Measurements from ENCODE around the gene PLA2G2D. TPM values are rescaled to one million over a fixed set of nuclear protein-coding genes. Genes with fewer than 3 reads are reported as not detected.
A peak's percentile ranks its signal among the peaks of the same experiment; 100 is the strongest.

The PLA2G2D gene
- total RNA-seq, 4 donors from 2014 or later: not detected

DNA sequence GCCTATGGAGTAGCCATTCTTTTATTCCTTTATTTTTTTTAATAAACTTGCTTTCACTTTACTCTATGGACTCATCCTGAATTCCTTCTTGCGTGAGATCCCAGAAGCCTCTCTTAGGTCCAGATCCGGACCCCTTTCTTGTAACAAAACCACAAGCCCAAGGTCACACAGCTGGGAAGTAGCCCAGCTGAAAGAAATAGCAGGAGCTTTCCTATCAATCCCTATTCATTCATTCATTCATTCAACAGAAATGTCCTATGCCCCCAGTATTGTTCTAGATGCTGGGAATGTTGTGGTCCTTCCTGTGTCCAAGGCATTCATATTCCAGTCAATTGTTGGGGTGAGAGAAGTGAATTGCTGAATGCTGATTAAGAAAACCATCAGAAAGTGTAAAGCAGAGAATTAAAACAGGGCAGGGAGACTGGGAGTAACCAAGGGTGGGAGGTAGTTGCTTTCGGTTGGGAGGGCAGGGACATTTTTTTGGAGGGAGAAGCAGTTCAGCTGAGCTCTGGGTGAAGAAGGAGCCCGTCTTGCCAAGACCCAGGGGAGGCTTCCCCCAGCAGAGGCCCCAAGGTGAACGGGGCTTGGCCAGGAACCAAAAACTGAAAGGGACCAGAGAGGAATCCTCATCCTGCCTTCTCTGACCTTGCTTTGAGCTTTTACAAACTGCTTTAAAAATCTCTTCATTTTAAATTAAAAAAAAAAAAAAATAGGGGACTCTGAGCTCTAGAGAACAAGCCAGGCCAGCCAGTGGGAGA is 10.8 kb downstream of the PLA2G2D start:
- H3K27me3 ChIP-seq: peaks cover 1% of the 10 kb centered on the region
- H3K36me3 ChIP-seq: no peaks in the 10 kb centered on the region
- 56 to 63% methylated on average over 3 to 5 of the region's 5 CpGs for WGBS, 2 donors (ENCODE audit: low coverage in 1 of 2)
- no peak overlapping the region for H3K4me3 ChIP-seq
- H3K9me3 ChIP-seq: no peaks in the 10 kb centered on the region
- TF ChIP-seq POLR2AphosphoS5 (IDR thresholded peaks at IDR 0.05) (no peak), POLR2A (IDR thresholded peaks at IDR 0.05) (no peak), EP300 (IDR thresholded peaks at IDR 0.05) (no peak)
- TF ChIP-seq, protein P1, sequence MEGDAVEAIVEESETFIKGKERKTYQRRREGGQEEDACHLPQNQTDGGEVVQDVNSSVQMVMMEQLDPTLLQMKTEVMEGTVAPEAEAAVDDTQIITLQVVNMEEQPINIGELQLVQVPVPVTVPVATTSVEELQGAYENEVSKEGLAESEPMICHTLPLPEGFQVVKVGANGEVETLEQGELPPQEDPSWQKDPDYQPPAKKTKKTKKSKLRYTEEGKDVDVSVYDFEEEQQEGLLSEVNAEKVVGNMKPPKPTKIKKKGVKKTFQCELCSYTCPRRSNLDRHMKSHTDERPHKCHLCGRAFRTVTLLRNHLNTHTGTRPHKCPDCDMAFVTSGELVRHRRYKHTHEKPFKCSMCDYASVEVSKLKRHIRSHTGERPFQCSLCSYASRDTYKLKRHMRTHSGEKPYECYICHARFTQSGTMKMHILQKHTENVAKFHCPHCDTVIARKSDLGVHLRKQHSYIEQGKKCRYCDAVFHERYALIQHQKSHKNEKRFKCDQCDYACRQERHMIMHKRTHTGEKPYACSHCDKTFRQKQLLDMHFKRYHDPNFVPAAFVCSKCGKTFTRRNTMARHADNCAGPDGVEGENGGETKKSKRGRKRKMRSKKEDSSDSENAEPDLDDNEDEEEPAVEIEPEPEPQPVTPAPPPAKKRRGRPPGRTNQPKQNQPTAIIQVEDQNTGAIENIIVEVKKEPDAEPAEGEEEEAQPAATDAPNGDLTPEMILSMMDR (IDR thresholded peaks at IDR 0.05): no peak
- ATAC-seq: no peak
- no peaks in the 10 kb centered on the region for H3K4me1 ChIP-seq
- no peak overlapping the region for H3K27ac ChIP-seq

DNA sequence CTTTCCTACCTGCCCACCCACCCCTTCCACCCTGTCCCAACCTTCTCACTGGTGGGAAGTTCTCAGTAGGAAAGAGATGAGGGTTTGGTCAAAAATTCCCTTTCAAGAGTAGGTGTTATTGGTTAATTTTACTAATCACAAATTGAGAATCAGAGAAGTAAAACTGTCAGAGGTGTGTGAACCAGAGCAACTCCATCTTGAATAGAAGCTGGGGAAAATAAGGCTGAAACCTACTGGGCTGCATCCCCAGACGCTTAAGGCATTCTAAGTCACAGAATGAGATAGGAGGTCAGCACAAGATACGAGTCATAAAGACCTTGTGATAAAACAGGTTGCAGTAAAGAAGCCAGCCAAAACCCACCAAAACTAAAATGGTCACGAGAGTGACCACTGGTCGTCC is 11.5 kb downstream of the PLA2G2D start:
- no peaks in the 10 kb centered on the region for H3K36me3 ChIP-seq
- no peaks in the 10 kb centered on the region for H3K4me1 ChIP-seq
- H3K4me3 ChIP-seq: no peak overlapping the region
- H3K27ac ChIP-seq: no peak overlapping the region
- 61 to 69% methylated on average over 4 of the region's 4 CpGs for WGBS, 2 donors (ENCODE audit: low coverage in 1 of 2)
- no peaks in the 10 kb centered on the region for H3K9me3 ChIP-seq
- no peak for ATAC-seq
- no peaks in the 10 kb centered on the region for H3K27me3 ChIP-seq
- no peak for TF ChIP-seq POLR2A (IDR thresholded peaks at IDR 0.05)
- TF ChIP-seq, protein P1 (IDR thresholded peaks at IDR 0.05): no peak
- TF ChIP-seq POLR2AphosphoS5 (IDR thresholded peaks at IDR 0.05): no peak
- no peak for TF ChIP-seq EP300 (IDR thresholded peaks at IDR 0.05)

DNA sequence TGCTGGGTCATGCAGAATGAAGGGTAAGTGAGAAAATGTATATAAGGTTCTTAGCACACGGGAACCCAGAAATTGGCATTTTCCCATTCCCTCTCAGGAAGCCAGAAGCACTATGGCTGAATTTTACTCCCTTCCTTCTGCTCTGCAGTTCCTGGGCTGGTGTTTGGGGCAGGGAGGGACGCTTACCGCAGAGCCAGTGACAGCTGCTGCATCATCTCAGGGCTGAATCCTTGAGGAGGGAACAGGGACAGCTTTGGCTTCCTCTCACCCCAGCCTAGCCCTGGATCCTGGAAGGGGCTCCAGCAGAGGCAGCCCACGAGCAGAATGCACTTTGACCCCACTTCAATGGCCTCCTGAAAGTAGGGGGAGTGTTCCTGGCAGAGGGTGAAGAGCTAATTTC is 12.0 kb downstream of the PLA2G2D start:
- WGBS, 2 donors (ENCODE audit: low coverage in 1 of 2): 50% methylated on average over 1 of the region's 4 CpGs; no CpG with 5 or more reads in 1 of the 2 donors
- Histone ChIP-seq H3K27ac (no peak overlapping the region), H3K4me1 (no peaks in the 10 kb centered on the region), H3K36me3 (no peaks in the 10 kb centered on the region), H3K9me3 (no peaks in the 10 kb centered on the region), H3K4me3 (no peak overlapping the region), H3K27me3 (no peaks in the 10 kb centered on the region)
- ATAC-seq: no peak
- TF ChIP-seq, protein P1 (IDR thresholded peaks at IDR 0.05): no peak
- TF ChIP-seq POLR2AphosphoS5 (IDR thresholded peaks at IDR 0.05) (no peak), POLR2A (IDR thresholded peaks at IDR 0.05) (no peak), EP300 (IDR thresholded peaks at IDR 0.05) (no peak)

DNA sequence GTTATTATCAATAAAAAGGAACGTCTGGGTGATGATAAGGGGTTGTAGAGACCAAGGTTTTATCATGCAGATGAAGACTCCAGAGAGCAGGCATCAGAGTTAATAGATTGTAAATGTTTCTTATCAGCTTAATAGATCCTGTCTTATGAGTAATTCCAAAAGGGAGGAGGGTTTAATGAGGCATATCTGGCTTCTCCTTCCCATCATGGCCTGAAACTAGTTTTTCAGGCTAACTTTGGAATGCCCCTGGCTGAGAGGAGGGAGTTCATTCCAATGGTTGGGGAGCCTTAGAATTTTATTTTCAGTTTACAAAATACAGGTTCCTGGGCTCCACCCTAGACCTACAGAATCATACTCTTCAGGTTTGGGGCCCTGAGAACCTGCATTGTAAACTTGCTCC is 13.5 kb downstream of the PLA2G2D start:
- peaks cover 0 to 3% (median under 1%) of the 10 kb centered on the region in 3 donors for H3K4me1 ChIP-seq
- no peak overlapping the region for H3K27ac ChIP-seq
- H3K27me3 ChIP-seq: no peaks in the 10 kb centered on the region
- WGBS, 2 donors (ENCODE audit: low coverage in 1 of 2): 45 to 71% methylated on average over 1 of the region's 1 CpG
- H3K9me3 ChIP-seq: no peaks in the 10 kb centered on the region
- TF ChIP-seq, protein P1 (IDR thresholded peaks at IDR 0.05): no peak
- TF ChIP-seq EP300 (IDR thresholded peaks at IDR 0.05) (no peak), POLR2A (IDR thresholded peaks at IDR 0.05) (no peak), POLR2AphosphoS5 (IDR thresholded peaks at IDR 0.05) (no peak)
- H3K36me3 ChIP-seq: no peaks in the 10 kb centered on the region
- no peak for ATAC-seq
- H3K4me3 ChIP-seq: no peak overlapping the region

DNA sequence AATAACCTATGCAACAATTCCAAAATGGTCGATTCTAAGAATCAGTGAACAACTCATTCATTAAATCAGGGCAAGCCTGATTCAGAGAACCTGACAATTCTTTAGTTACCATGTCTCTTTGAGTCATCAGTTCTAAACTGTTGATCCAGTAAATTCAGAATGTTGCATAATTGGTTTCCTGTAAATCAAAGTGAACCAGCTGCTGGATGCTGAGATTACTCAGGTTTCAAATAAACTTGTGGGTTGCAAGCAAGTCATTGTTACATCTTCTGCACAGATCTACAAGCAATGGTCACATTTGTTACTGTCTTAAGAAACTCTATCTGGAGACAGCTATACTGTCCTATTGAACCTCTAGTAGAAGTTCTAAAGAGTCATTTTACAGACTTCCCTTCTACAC is 16.5 kb downstream of the PLA2G2D start:
- peak; percentile 53 for ATAC-seq
- WGBS, 2 donors (ENCODE audit: low coverage in 1 of 2): 70 to 73% methylated on average over 1 of the region's 1 CpG
- TF ChIP-seq EP300 (IDR thresholded peaks at IDR 0.05) (no peak), POLR2AphosphoS5 (IDR thresholded peaks at IDR 0.05) (peak; percentile 44)

More for the DNA sequence above, 16.5 kb downstream of the PLA2G2D start:
- no peaks in the 10 kb centered on the region for H3K9me3 ChIP-seq
- H3K27ac ChIP-seq: no peak overlapping the region
- no peaks in the 10 kb centered on the region for H3K36me3 ChIP-seq
- H3K4me1 ChIP-seq: peaks cover 0 to 3% (median 3%) of the 10 kb centered on the region in 3 donors
- no peak overlapping the region for H3K4me3 ChIP-seq
- no peaks in the 10 kb centered on the region for H3K27me3 ChIP-seq
